Fibroblast of peridontal ligament (primary cell): ENCODE results near the gene CAMKMT.

Experiments
- DNase-seq: peaks from one replicate; pipeline ENCODE4 v3.0.0-alpha.2; 2010; ENCODE audit errors: extremely low read depth

The CAMKMT gene

GRCh38 chr2:44361330-44362206 is at the start of gene CAMKMT, which contains the start of gene PREPL:
TSS of gene CAMKMT (plus strand) at chr2:44361947.
TSS of gene PREPL (minus strand) at chr2:44361494. CDS start at chr2:44346342, 15,152 bp downstream.
- DNase-seq, result peak; percentile 99

GRCh38 chr2:44314362-44314761 is 47.4 kb upstream of the CAMKMT start:
- no peak for DNase-seq

- DNase-seq, result no peak
Observed at GRCh38 chr2:44315945-44316344, 45.8 kb upstream of the CAMKMT start.

DNA sequence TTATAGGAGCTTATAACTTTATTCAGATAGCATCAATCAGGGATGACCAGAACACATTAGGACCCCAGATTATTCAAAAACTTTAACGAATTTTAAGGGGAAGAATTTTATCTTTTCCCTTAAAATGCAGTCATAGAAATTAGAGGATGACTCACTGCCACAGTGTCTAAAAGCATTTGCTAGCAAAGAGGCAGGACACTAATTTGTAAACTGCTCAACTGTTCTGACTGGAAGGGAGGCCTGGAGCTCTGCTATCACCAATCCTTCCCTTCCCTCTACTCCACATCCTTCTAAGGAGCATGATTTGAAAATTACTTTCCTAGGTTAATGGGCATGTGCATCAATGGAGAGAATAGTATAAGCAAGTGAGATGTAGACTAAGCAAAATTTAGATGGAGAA is 40.9 kb upstream of the CAMKMT start:
- DNase-seq, result no peak

GRCh38 chr2:44321360-44321759 is 40.4 kb upstream of the CAMKMT start:
- no peak for DNase-seq

DNA sequence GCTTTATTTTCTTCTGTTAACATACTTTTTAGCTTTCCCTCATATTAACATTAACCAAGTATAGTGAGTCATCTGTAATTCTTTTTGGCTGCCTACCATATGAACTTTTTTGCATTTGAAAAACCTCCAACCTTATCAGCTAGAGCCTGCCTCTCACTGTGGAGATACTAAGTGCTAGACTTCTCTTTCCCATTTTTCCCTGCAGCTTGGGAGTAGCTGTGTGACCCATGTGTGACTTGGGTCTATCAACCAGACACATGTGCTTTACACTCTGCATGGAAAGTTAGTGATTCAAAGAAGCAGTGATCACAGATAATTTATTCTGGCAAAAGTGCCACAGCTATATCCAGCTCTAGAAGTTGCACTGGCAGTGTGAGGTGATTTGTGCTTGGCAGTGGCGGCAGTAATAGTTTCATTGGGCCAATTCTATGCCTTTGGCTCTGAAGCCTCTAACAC is 36.7 kb upstream of the CAMKMT start:
- DNase-seq, result peak; percentile 81

DNA sequence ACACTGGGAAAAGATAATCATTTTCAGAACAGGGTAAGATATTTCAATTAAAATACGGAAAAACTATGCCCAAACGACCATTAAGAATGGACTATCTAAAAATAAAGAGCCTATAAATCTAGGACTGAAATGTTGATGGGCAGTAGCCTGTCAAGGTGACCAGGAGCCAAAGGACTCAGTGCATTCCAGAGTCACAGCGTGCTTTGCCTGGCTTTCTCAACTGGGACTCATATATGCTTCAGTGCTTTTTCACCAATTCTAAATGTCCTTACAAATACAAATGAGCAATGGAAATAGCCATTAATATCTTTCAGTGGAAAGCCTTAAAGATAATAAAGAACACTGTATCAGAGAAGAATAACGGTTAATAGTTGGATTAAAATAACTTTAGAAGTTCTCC is 35.9 kb upstream of the CAMKMT start:
- DNase-seq, result no peak

DNA sequence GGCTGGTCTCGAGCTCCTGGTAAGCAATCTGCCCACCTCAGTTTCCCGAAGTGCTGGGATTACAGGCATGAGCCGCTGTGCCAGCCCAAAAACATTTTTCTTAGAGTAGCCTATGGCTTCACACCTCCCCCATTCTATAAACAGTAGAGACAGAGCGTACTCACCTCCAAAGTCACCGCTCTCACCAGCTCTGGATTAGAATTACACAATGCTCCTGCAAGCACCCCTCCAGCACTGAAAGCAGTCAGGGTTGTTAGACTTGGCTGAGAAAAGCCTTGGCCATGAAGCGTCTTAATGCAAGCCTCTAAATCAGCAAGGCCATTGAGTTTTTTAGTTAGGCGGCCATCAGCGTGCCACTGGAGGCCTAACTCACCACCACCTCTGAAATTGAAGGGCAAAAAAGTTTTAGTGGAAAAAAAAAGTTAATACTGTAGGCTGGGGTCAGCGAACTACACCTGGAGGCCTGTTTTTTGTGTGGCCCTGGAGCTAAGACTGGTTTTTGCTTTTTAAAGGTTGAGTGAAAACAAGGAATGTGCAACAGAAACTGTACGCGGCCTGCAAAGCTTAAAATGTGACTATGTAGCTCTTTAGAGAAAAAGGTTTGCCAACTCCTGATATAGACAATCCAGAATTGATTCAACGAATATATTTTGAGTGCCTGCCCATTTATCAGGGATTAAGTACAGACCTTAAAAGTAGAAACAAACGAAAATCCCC is 35.0 kb upstream of the CAMKMT start:
- no peak for DNase-seq

- no peak for DNase-seq
Observed at GRCh38 chr2:44328750-44329149, 33.0 kb upstream of the CAMKMT start.

DNA sequence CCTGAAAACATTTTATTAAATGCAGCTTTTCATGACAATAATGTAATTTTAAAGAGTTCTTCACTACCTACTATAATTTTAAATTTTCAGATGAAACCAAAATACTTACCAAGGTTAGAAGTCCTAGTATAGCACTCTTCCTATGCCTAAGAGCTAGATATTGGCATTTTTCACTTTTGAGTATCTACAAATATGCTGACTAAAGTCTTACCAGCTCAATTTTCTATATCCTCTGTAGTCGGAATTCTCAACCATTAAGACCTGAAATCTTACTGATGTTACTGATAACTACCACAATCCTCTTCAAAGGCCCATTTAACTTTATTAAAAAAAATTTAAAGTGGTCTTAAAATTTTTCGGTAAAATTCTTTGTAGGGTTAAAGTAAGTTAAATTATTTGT is 32.4 kb upstream of the CAMKMT start:
- no peak for DNase-seq

DNA sequence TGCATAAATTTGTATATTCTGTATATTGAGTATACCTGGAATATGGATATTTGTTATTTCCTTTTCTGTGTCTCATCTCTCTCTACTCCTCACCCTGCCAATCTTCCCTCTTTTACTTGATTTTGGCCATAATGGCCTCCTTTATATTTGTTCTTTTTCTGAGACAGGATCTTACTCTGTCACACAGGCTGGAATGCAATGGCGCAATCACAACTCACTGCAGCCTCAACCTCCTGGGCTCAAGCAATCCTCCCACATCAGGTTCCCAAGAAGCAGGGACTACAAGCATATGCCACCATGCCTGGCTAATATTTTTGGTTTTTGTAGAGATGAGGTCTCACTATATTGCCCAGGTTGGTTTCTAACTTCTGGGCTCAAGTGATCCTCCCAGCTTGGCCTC is 30.9 kb upstream of the CAMKMT start:
- peak; percentile 29 for DNase-seq

GRCh38 chr2:44333994-44334393 is 27.8 kb upstream of the CAMKMT start:
- no peak for DNase-seq

DNA sequence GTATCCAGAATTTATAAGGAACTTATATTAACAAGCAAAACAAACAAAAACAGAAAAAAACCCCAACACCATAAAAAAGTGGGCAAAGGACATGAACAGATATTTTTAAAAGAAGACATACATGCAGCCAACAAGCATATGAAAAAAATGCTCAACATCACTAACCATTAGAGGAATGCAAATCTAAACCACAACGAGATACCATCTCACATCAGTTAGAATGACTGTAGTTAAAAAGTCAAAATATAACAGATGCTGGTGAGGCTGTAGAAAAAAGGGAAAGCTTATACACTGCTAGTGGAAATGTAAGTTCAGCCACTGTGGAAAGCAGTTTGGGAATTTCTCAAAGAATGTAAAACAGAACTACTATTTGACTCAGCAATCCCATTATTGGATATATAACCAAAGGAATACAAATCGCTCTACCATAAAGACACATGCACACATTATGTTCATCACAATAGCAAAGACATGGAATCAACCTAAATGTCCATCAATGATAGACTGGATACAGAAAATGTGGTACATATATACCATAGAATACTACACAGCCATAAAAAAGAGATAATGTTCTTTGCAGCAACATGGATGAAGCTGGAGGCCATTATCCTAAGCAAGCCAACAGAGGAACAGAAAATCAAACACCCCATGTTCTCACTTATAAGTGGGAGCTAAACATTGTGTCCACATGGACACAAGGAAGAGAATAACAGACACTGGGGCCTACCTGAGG is 25.8 kb upstream of the CAMKMT start:
- DNase-seq, result peak; percentile 23

- peak; percentile 18 for DNase-seq
Observed at GRCh38 chr2:44342854-44343253, 18.9 kb upstream of the CAMKMT start.

- DNase-seq, result peak; percentile 19
Observed at GRCh38 chr2:44347526-44347925, 14.2 kb upstream of the CAMKMT start.

GRCh38 chr2:44348400-44348799 is 13.3 kb upstream of the CAMKMT start:
- DNase-seq, result peak; percentile 86

DNA sequence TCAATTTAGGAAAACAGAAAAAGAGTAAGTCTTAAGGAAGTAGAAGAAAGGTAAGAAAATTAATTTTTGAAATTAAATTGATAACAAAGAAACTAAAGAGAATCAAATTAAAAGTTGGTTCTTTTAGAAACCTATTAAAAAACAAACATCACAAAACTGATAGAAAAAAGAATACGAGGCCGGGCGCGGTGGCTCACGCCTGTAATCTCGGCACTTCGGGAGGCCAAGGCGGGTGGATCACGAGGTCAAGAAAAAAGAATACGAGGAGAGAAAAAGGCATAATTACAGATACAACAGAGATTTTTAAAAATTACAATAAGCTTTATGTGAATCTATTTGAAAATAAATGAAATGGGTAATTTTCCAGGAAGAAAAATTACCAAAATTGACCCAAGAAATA is 12.2 kb upstream of the CAMKMT start:
- DNase-seq, result no peak

DNA sequence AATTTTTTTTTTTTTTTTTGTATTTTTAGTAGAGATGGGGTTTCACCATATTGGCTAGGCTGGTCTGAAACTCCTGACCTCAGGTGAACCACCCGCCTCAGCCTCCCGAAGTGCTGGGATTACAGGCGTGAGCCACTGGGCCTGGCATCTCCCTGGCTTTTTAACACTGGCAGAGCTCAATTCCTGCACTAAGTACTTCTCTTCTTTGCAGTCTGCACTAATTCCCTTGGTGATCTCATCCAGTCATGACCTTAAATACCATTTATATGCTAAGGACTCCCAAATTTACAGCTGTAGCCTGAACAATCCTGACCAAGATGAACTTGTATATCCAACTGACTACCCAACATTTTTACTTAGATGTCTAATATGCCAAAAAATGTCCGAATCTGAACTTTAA is 10.7 kb upstream of the CAMKMT start:
- peak; percentile 77 for DNase-seq

DNA sequence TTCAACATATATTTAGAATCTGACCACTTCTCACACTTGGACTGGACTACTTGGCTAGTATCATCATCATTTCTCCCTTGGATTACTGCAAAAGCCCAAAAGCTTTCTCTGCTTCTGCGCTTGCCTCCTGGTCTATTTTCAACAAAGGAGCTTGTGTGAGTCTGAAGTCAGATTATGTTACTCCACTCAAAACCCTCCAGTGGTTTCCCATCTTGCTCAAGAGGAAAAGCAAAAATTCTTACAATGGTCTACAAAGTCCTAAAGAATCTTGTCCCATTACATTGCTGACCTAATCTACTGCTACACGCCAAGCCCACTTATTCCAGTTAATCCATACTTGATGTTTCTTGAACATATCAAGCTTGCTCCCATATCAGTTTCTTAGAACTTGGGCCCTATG is 10.1 kb upstream of the CAMKMT start:
- DNase-seq, result peak; percentile 87

DNA sequence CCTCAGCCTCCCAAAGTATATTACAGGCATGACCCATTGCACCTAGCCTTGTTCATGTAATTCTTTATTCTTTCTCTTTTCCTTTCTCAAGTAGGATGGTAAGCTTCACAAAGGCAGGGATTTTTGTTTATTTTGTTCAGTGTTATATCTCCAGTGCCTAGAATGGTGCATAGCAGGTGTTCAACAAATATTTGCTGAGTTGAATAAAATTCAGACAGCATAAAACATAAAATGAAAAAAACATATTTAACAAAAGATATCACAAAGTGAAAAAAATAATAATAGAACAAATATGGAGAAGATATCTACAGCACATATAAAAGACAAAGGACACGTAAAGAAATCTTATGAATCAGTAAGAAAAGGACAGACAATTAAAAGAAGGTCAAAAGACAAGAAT is 9.2 kb upstream of the CAMKMT start:
- DNase-seq, result no peak

- no peak for DNase-seq
Observed at GRCh38 chr2:44354761-44355160, 7.0 kb upstream of the CAMKMT start.

GRCh38 chr2:44358503-44358902 is 3.2 kb upstream of the CAMKMT start:
- peak; percentile 42 for DNase-seq
